Keratinocyte (primary cell): ENCODE results near the gene PUM1. TPM values are rescaled to one million over a fixed set of nuclear protein-coding genes. Genes with fewer than 3 reads are reported as not detected.

ENCODE experiments used
- DNase-seq: peaks from one replicate; pipeline ENCODE4 v3.0.0-alpha.2; 2011; ENCODE audit warnings: low read depth, missing footprints, low spot score
- FAIRE-seq: peaks from 2 replicates; lab custom pipeline; 2011; peaks lifted over from hg19 to GRCh38; lab: Jason Lieb, UNC
- H2AFZ ChIP-seq: 2 replicates; pipeline ENCODE4 v1.6.0; 2012; ENCODE audit warnings: low read length, control low read depth, inconsistent platforms; ENCODE audit not compliant: control insufficient read depth
- H3K27ac ChIP-seq: 2 replicates; pipeline ENCODE4 v1.5.1; 2011; ENCODE audit warnings: low read length; ENCODE audit not compliant: control insufficient read depth, insufficient read depth
- H3K27me3 ChIP-seq: 3 replicates; pipeline ENCODE4 v1.6.0; 2011; ENCODE audit warnings: low read length; ENCODE audit not compliant: control insufficient read depth, insufficient read depth; ENCODE audit errors: extremely low read depth
- H3K36me3 ChIP-seq, 2 experiments: 2 replicates in 1 of 2; 3 replicates in 1 of 2; pipeline ENCODE4 v1.5.1; 2011; ENCODE audit warnings: low read length in 2 of 2, mild to moderate bottlenecking in 1 of 2; ENCODE audit not compliant: control insufficient read depth in 2 of 2, insufficient read depth in 2 of 2; ENCODE audit errors: extremely low read depth in 1 of 2
- H3K4me1 ChIP-seq: 3 replicates; pipeline ENCODE4 v1.5.1; 2011; ENCODE audit warnings: low read length; ENCODE audit not compliant: control insufficient read depth, insufficient read depth; ENCODE audit errors: extremely low read depth
- H3K4me2 ChIP-seq: 3 replicates; pipeline ENCODE4 v1.6.0; 2011; ENCODE audit warnings: low read depth, low read length; ENCODE audit not compliant: control insufficient read depth, insufficient read depth; ENCODE audit errors: extremely low read depth
- H3K4me3 ChIP-seq, 3 experiments: fragments of 200-600 bp in 1 of 3; sonication (generic) in 1 of 3; 2 replicates in 2 of 3; 3 replicates in 1 of 3; pipeline ENCODE4 v1.5.1; 2011 to 2016; ENCODE audit warnings: low read length in 3 of 3, mild to moderate bottlenecking in 3 of 3, control low read depth in 2 of 3, inconsistent platforms in 1 of 3, low read depth in 1 of 3, mixed read lengths in 1 of 3, mixed run types in 1 of 3, moderate library complexity in 1 of 3; ENCODE audit not compliant: control insufficient read depth in 2 of 3, insufficient read depth in 2 of 3; ENCODE audit errors: extremely low read depth in 1 of 3
- H3K79me2 ChIP-seq: 2 replicates; pipeline ENCODE4 v1.6.0; 2012; ENCODE audit warnings: low read length; ENCODE audit not compliant: control insufficient read depth, insufficient read depth
- H3K9ac ChIP-seq: 3 replicates; pipeline ENCODE4 v1.6.0; 2011; ENCODE audit warnings: low read length; ENCODE audit not compliant: control insufficient read depth, insufficient read depth; ENCODE audit errors: extremely low read depth
- H3K9me1 ChIP-seq: 3 replicates; pipeline ENCODE4 v1.6.0; 2011; ENCODE audit warnings: low read length; ENCODE audit not compliant: control insufficient read depth, insufficient read depth; ENCODE audit errors: extremely low read depth
- H3K9me3 ChIP-seq: 2 replicates; pipeline ENCODE4 v1.5.1; 2012; ENCODE audit warnings: low read depth, low read length; ENCODE audit not compliant: control insufficient read depth
- H4K20me1 ChIP-seq: 3 replicates; pipeline ENCODE4 v1.6.0; 2011; ENCODE audit warnings: low read length; ENCODE audit not compliant: control insufficient read depth, insufficient read depth; ENCODE audit errors: extremely low read depth
- EZH2 ChIP-seq: IDR thresholded peaks from one replicate; pipeline ENCODE4 v1.6.1; 2012; ENCODE audit warnings: inconsistent platforms, mild to moderate bottlenecking, low read length, moderate library complexity
- dilution Hi-C: fragments of 300-500 bp; cut with MboI; formaldehyde crosslinking; loops from one replicate; pipeline ENCODE4 v1.7.0; 2020; ENCODE audit warnings: low sequenced_read_pairs; ENCODE audit not compliant: extremely low pct_ligation_motif_present
- polyA plus RNA-seq, 5 experiments: library from polyadenylated mRNA; depleted of rRNA in 3 of 5; stranded (reverse) in 3 of 5; stranded (forward) in 1 of 5; unstranded in 1 of 5; fragments of >200 nt; gene quantifications; 1 replicate in 1 of 5; 2 replicates in 3 of 5; 3 replicates in 1 of 5; pipeline versions ENCODE4 v1.2.1 to v1.2.3, GENCODE V29; 2011 to 2012; ENCODE audit warnings: missing spikeins in 2 of 5, low read depth in 1 of 5, low replicate concordance in 1 of 5
- TF ChIP-seq, protein P1 (sequence below), 3 experiments: IDR thresholded peaks in 1 of 3; conservative IDR thresholded peaks in 1 of 3; optimal IDR thresholded peaks in 1 of 3; 2 replicates in 2 of 3; 3 replicates in 1 of 3; pipeline versions ENCODE3 to v1.5.1; 2011; ENCODE audit warnings: low read length in 3 of 3, mild to moderate bottlenecking in 3 of 3, moderate library complexity in 2 of 3, control low read depth in 1 of 3, inconsistent platforms in 1 of 3; ENCODE audit not compliant: insufficient read depth in 2 of 3; ENCODE audit errors: extremely low read depth in 1 of 3

Gene PUM1
- polyA plus RNA-seq, 1 donor (not counting 4 experiments of a cell fraction or from before 2014, with no cell fraction given) = 68.6 TPM

DNA sequence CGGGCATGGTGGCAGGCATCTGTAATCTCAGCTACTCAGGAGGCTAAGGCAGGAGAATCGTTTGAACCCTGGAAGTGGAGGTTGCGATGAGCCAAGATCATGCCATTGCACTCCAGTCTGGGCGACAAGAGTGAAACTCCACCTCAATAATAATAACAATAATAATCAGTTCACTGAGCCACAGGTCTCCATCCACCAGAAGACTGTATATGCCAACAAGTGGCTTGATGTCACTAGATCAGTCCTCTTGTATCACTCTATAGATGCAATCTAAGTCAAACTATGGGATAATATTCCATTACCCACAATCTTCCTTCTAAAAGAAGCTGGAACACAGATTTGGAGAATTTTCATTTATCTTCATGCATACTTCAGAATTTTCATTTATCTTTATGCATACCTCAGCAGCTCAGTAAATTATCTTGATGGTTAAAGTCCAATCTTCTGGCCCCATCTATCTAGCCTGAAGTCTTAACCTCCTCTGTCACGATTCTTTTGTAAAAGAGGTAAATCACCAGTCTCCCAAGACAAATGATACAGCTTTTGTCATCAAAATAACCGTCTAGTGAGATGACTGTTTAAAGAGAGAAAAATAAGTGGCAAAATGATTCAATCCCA, 61.8 kb downstream of the PUM1 start:
- no peak overlapping the region for H3K4me2 ChIP-seq
- no peak overlapping the region for H2AFZ ChIP-seq
- H3K9ac ChIP-seq = no peak overlapping the region
- H3K79me2 ChIP-seq = peaks cover 84% of the 10 kb centered on the region
- DNase-seq (no peak), FAIRE-seq (no peak)
- H3K27me3 ChIP-seq = no peaks in the 10 kb centered on the region
- peaks cover 4% of the 10 kb centered on the region for H3K9me1 ChIP-seq
- H3K4me1 ChIP-seq = peaks cover 46% of the 10 kb centered on the region
- TF ChIP-seq, protein P1, sequence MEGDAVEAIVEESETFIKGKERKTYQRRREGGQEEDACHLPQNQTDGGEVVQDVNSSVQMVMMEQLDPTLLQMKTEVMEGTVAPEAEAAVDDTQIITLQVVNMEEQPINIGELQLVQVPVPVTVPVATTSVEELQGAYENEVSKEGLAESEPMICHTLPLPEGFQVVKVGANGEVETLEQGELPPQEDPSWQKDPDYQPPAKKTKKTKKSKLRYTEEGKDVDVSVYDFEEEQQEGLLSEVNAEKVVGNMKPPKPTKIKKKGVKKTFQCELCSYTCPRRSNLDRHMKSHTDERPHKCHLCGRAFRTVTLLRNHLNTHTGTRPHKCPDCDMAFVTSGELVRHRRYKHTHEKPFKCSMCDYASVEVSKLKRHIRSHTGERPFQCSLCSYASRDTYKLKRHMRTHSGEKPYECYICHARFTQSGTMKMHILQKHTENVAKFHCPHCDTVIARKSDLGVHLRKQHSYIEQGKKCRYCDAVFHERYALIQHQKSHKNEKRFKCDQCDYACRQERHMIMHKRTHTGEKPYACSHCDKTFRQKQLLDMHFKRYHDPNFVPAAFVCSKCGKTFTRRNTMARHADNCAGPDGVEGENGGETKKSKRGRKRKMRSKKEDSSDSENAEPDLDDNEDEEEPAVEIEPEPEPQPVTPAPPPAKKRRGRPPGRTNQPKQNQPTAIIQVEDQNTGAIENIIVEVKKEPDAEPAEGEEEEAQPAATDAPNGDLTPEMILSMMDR (optimal IDR thresholded peaks at IDR 0.05 in 1 of 3, IDR thresholded peaks at IDR 0.05 in 1 of 3, conservative IDR thresholded peaks at IDR 0.05 in 1 of 3; ENCODE audit: extremely low read depth in 1 of 3, insufficient read depth in 2 of 3, low read length in 3 of 3) = no peak
- no peak for TF ChIP-seq EZH2
- dilution Hi-C loops = no loop called here
- peaks cover 10 to 24% of the 10 kb centered on the region in 2 experiments for H3K36me3 ChIP-seq
- no peak overlapping the region for H3K27ac ChIP-seq
- no peaks in the 10 kb centered on the region for H3K9me3 ChIP-seq
- H3K4me3 ChIP-seq = no peak overlapping the region
- H4K20me1 ChIP-seq = peaks cover 13% of the 10 kb centered on the region

DNA sequence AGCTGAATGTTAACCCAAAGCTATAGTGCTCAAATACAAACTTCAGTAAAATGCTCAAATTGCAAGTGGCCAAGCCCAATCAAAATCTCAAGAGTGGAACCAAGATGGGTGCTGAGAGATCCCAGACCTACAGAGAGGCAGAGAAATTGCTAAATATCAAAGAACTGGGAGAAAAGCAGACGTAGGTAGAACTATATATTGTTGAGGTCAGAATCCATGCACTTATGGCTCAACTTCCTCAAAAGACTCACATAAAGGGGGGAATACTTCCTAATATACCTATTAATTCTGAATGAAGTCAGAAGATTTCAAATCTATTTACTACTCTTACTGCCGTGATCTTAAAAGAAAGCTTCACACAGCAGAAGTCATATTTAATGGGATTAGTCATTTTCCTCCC, 65.2 kb downstream of the PUM1 start:
- Histone ChIP-seq H3K27me3 (no peaks in the 10 kb centered on the region), H3K4me1 (peaks cover 12% of the 10 kb centered on the region), H3K4me2 (no peak overlapping the region), H2AFZ (no peak overlapping the region), H3K9me1 (peaks cover 2% of the 10 kb centered on the region), H3K79me2 (peaks cover 93% of the 10 kb centered on the region), H3K4me3 (no peak overlapping the region), H3K9me3 (no peaks in the 10 kb centered on the region), H3K9ac (no peak overlapping the region), H3K36me3 (peaks cover 16 to 28% of the 10 kb centered on the region in 2 experiments), H3K27ac (no peak overlapping the region), H4K20me1 (peaks cover 10% of the 10 kb centered on the region)
- no peak for DNase-seq
- no peak for TF ChIP-seq EZH2
- TF ChIP-seq, protein P1 (optimal IDR thresholded peaks at IDR 0.05 in 1 of 3, IDR thresholded peaks at IDR 0.05 in 1 of 3, conservative IDR thresholded peaks at IDR 0.05 in 1 of 3; ENCODE audit: extremely low read depth in 1 of 3, insufficient read depth in 2 of 3, low read length in 3 of 3) = no peak
- no peak for FAIRE-seq
- dilution Hi-C loops = no loop called here
